ENCODE results near the gene SELPLG. TPM values are rescaled to one million over a fixed set of nuclear protein-coding genes. Genes with fewer than 3 reads are reported as not detected.

Gene SELPLG
- total RNA-seq, 4 donors from 2014 or later = 3.6 to 12.4 (median 5.5) TPM

DNA sequence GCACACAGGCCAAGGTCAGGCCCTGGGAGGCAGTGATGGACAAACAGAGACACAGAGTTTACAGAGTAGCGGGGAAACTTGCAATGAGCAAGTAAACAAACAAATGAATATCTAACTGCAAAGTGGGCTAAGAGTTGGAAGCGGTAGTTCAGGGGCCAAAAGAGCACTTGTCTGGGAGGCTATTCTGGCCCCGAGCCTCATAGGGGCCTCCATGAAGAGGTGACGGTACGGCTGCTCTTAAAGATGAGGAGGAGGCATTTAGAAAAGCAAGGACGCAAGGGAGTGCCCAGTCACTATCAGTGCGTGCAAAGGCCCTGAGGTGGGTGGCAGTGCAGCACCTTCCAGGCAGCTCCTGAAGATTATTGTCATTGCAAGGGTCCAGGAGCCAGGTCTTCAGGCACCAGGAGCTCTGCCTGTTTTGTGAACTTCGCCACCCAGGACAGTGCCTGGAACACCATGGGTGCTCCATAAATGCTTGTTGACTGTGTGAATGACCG, 31.4 kb downstream of the SELPLG start:
- Histone ChIP-seq H3K4me1 (peaks cover 0 to 6% (median 0%) of the 10 kb centered on the region in 3 donors), H3K4me3 (no peak overlapping the region), H3K27ac (no peak overlapping the region), H3K9me3 (no peaks in the 10 kb centered on the region), H3K27me3 (no peaks in the 10 kb centered on the region), H3K36me3 (no peaks in the 10 kb centered on the region)
- 96 to 100% methylated on average over 2 to 9 of the region's 9 CpGs for WGBS, 2 donors (ENCODE audit: low coverage in 1 of 2)
- ATAC-seq = no peak
- TF ChIP-seq EP300 (IDR thresholded peaks at IDR 0.05) = no peak
- no peak for TF ChIP-seq POLR2AphosphoS5 (IDR thresholded peaks at IDR 0.05)
- TF ChIP-seq, protein P1, sequence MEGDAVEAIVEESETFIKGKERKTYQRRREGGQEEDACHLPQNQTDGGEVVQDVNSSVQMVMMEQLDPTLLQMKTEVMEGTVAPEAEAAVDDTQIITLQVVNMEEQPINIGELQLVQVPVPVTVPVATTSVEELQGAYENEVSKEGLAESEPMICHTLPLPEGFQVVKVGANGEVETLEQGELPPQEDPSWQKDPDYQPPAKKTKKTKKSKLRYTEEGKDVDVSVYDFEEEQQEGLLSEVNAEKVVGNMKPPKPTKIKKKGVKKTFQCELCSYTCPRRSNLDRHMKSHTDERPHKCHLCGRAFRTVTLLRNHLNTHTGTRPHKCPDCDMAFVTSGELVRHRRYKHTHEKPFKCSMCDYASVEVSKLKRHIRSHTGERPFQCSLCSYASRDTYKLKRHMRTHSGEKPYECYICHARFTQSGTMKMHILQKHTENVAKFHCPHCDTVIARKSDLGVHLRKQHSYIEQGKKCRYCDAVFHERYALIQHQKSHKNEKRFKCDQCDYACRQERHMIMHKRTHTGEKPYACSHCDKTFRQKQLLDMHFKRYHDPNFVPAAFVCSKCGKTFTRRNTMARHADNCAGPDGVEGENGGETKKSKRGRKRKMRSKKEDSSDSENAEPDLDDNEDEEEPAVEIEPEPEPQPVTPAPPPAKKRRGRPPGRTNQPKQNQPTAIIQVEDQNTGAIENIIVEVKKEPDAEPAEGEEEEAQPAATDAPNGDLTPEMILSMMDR (IDR thresholded peaks at IDR 0.05) = no peak
- no peak for TF ChIP-seq POLR2A (IDR thresholded peaks at IDR 0.05)

DNA sequence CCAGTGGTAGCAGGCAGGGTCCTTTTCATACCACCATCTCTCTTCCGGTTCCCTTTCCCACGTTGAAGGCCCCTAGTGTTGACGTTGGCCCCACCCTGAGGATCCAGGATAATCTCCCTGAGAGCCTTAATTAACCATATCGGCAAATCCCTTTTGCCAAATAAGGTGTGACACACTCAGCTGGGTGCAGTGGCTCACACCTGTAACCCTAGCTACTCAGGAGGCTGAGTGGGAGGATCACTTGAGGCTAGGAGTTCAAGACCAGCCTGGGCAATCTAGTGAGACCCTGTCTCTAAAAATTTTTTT, 33.0 kb downstream of the SELPLG start:
- no peak for ATAC-seq
- no peak for TF ChIP-seq POLR2AphosphoS5 (IDR thresholded peaks at IDR 0.05)
- TF ChIP-seq, protein P1 (IDR thresholded peaks at IDR 0.05) = no peak
- TF ChIP-seq POLR2A (IDR thresholded peaks at IDR 0.05) = no peak
- no peak for TF ChIP-seq EP300 (IDR thresholded peaks at IDR 0.05)
- Histone ChIP-seq H3K4me3 (no peak overlapping the region), H3K36me3 (no peaks in the 10 kb centered on the region), H3K4me1 (peaks cover 0 to 14% (median 0%) of the 10 kb centered on the region in 3 donors), H3K27me3 (no peaks in the 10 kb centered on the region), H3K9me3 (no peaks in the 10 kb centered on the region), H3K27ac (no peak overlapping the region)
- 53 to 100% methylated on average over 1 to 4 of the region's 4 CpGs for WGBS, 2 donors (ENCODE audit: low coverage in 1 of 2)

DNA sequence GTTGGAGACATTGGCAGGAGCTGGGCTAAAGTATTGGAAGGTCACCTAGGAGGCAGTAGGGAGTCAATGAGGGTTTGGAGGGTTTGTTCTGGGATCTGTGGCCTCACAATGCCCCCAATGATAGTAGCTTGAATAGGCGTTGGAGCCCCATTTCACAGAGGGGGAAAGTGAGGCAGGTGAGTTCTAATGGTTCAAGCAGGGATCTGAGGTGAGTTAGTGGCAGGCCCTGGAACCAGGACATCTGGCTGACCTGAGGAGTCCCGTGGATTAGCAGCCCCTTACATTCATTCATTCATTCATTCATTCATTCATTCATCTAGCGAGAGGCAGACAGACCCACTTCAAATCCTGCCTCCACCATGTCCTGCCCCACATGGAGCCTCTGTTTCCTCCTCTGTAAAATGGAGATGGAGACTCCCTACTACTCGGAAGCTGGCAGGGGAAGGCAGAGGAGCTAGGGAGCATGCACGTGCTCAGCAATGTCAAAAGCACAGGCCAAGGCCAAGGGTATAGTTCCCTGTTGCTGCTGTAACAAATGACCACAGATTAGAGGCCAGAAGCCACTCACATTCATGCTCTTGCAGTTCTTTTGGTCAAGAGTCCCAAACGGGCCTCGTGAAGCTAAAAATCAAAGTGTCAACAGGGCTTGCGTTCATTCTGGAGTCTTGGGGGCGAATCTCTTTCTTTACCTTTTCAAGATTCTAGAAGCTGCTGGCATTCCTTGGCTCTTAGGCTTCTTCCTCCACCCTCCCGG, 33.6 kb downstream of the SELPLG start:
- no peak overlapping the region for H3K27ac ChIP-seq
- TF ChIP-seq POLR2AphosphoS5 (IDR thresholded peaks at IDR 0.05) (no peak), POLR2A (IDR thresholded peaks at IDR 0.05) (no peak), EP300 (IDR thresholded peaks at IDR 0.05) (no peak)
- TF ChIP-seq, protein P1 (IDR thresholded peaks at IDR 0.05) = no peak
- H3K27me3 ChIP-seq = no peaks in the 10 kb centered on the region
- ATAC-seq = no peak
- WGBS, 2 donors (ENCODE audit: low coverage in 1 of 2) = 72 to 88% methylated on average over 3 to 10 of the region's 10 CpGs
- no peaks in the 10 kb centered on the region for H3K36me3 ChIP-seq
- H3K9me3 ChIP-seq = no peaks in the 10 kb centered on the region
- H3K4me3 ChIP-seq = no peak overlapping the region
- H3K4me1 ChIP-seq = peaks cover 0 to 14% (median 0%) of the 10 kb centered on the region in 3 donors

DNA sequence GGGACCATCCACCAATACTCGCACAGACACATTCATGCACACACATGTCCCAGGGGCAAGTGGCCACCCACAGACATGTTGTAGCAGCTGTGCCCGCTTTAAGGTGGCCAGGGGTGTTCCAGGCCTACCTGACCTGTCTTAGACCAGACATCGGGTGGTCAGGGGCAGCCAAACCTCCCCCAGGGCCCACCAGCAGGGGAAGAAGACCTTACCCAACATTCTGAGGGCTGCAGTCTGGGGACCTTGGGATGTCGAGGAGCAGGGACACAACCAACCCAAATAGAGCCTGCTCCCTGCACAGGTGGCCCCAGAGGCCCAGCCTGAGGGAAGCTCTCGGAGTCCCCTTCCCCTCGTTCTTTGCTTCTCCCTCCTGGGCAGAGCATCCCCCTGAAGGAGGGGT, 34.2 kb downstream of the SELPLG start:
- Histone ChIP-seq H3K36me3 (no peaks in the 10 kb centered on the region), H3K27me3 (no peaks in the 10 kb centered on the region), H3K27ac (no peak overlapping the region), H3K9me3 (no peaks in the 10 kb centered on the region), H3K4me1 (peaks cover 0 to 12% (median 0%) of the 10 kb centered on the region in 3 donors), H3K4me3 (no peak overlapping the region)
- TF ChIP-seq, protein P1 (IDR thresholded peaks at IDR 0.05) = no peak
- TF ChIP-seq POLR2A (IDR thresholded peaks at IDR 0.05) = no peak
- no peak for TF ChIP-seq POLR2AphosphoS5 (IDR thresholded peaks at IDR 0.05)
- no peak for TF ChIP-seq EP300 (IDR thresholded peaks at IDR 0.05)
- WGBS, 2 donors (ENCODE audit: low coverage in 1 of 2) = 80 to 100% methylated on average over 1 of the region's 6 CpGs
- ATAC-seq = no peak

All from gastroesophageal sphincter (tissue), 4 donors.